ENCODE results near the gene CSK. TPM values are rescaled to one million over a fixed set of nuclear protein-coding genes. Genes with fewer than 3 reads are reported as not detected.
"Not testable (repeated sequence)": the region's sequence is repeated elsewhere in the genome, so short reads cannot be mapped to it uniquely, and the experiment has no call there.

Gene CSK
- 461 and 477 TPM in 2 replicates for total RNA-seq

DNA sequence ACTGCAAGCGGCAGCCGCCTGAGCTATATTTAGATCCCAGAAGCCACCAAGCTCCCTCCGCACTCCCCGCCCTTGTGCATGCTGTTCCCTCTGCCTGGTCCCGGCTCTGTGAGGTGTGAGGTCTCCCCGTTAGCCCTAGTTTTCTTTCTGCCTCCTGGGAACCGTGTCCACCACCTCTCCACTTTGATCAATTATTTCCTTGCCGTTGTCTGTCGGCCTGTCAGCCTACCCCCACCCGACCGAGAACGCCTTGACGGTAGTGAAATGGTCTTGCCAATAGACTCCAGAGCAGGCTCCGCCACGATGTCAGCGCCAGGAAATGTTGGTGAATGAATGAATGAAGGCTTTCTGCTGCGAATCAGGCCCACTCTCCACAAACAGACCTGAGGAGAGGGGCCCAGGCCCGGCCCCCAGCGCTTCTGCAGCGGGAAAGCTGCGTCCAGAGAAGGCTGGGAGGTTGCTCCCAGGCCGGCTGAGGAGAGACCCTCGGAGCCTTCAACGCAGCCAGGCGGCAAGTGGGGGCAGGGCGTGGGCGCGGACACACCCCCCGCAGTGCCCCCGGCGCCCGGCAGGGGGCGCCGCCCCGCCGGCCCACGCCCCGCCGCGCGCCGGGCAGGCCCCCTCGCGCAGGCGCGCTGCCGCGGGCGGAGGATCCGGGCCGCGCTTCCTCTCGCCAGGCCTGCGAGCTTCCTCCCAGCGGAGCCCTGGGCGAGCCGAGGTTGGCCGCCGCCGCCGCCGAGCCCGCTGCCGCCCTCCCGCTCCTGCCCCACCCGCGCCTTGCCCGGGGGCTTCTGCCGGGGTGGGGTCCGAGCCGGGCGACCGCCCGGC, at the start of gene CSK:
CSK (plus strand) TSS at position 650 of the 828 bp plus-strand sequence. CDS start 16,218 bp downstream, outside the sequence.
- intact Hi-C loops (cut with micrococcal nuclease), result loop anchor here (1.0 to 10.0 kb wide), 6 partner anchors 10 to 843 kb away; partner anchors contain the start of genes COX5A, SEMA7A, SNUPN and UBL7

DNA sequence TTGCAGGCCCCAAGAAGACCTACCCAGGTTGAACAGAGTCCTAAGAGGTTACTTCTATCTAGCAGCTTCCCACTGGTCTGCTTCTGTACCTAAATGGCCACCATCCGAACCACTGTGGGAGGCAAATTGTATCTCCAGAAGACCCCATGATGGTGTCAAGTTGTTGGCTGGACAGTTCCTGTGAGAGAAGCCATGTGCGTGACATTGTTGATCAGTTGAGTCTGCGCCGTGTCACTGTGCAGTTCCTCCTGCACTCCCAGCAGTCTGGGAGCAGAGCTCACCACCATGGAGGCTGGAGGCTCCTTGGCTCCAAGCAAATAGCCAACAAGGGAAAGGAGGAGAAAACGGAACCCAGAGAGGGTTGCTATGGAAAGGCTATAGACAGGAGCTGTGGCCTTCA, 49.0 kb upstream of the CSK start:
- intact Hi-C loops (cut with micrococcal nuclease), result no loop called here

DNA sequence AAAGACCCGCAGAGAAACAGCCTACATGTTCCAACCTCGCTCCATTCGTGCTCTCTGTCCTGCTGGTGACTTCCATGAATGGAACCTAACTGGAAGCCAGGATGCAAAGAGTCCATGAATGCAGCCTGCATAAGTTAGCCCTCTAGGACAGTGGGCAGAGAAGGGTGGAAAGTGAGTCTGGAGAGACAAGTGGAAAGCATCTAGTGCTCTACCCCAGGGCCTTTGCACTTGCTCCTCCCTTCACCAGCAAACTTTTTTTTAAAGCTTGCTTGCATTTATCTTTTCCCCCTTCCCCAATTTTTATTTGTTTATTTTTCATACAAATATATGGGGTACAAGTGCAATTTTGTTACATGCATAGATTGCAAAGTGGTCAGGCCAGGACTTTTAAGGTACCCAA, 48.6 kb upstream of the CSK start:
- intact Hi-C loops (cut with micrococcal nuclease), result no loop called here

DNA sequence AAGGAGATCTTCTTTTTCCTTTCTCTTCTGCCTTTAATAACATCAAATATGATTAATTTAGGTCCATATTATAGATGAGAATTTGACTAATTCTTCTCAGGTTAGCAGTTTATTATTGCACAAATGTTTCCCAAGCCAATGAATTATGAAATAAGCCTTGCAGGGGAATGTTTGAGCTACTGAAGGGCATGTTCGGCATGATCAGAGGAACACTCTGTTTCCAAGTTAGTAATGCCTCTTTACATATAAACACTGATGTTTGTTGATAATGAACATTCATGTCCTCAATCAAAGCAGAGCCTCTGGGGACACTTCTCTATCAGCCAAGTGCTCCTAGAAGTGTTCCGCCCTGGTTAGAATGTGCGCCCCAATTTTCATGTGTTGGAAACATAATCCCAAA, 46.6 kb upstream of the CSK start:
- intact Hi-C loops (cut with micrococcal nuclease), result no loop called here

DNA sequence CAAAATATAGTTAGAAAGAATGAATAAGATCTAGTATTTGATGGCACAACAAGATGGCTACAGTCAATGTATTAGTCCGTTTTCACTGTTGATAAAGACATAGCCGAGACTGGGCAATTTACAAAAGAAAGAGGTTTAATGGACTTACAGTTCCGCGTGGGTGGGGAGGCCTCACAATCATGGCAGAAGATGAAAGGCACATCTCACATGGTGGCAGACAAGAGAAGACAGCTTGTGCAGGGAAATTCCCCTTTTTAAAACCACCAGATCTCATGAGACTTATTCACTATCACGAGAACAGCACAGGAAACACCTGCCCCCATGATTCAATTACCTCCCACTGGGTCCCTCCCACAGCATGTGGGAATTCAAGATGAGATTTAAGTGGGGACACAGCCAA, 43.6 kb upstream of the CSK start:
- intact Hi-C loops (cut with micrococcal nuclease), result not testable (repeated sequence)

DNA sequence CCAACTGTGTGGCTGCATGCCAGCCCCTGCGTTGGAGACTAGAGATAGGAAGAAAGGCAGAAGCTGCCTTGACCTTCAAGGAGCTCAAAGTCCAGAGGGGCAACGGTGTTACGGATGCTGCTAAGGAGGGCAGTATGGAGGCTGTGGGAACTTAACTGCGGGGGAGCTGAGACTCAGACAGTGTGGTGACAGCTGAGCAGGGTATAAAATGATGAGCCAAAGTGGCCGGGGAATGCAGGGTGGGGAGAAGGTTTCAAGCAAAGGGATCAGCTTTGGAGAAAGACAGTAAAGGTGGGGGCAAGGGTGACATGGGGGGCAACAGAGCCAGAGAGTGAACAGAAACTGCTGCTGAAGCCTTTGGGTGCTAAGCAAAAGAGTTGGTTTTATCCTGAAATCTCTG, 39.5 kb upstream of the CSK start:
- intact Hi-C loops (cut with micrococcal nuclease), result no loop called here

DNA sequence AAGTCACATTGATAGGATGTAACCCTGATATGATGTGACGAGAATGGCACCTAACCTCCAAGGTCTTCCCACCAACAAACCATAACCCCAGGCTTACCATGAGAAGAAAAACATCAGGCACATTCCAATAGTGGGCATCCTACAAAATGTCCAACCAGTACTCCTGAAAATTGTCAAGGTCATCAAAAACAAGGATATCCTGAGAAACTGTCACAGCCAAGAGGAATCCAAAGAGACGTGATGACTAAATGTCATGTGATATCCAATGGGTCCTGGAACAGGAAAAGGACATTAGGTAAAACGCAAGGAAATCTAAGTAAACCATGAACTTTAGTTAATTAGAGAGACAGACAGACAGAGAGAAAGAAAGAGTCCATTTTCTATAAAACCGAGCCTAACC, 35.5 kb upstream of the CSK start:
- intact Hi-C loops (cut with micrococcal nuclease), result no loop called here

DNA sequence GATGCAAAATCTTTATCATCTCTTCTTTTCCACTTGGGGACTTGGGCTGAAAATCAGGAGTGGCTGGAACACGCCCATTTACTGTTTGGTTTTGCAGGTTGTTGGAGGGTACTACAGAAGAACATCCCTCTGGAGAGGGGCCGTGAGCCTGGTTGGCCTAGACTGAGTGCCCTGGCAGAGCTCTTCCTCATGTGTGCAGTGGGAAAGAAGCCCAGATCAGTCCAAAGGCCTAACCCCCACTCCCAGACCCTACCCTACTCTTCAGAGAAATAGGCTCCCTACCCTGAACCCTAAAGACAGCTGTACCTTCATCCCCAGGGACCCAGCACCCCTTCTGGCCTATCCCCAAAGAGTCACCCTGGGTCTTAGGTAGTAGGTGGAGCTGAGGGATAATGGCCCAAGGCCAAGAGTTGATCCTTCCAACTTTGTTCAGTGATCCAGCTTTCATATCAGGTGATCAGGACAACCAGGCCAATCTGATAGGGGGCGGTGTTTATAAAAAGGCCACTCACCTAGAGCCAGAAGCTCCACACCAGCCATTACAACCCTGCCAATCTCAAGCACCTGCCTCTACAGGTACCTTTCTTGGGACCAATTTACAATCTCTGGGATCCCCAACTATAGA, 33.4 kb upstream of the CSK start, which contains the start of gene CYP1A2:
CYP1A2 (plus strand) TSS at position 524 of the 625 bp plus-strand sequence. CDS start 894 bp downstream, outside the sequence.
- intact Hi-C loops (cut with micrococcal nuclease), result no loop called here

DNA sequence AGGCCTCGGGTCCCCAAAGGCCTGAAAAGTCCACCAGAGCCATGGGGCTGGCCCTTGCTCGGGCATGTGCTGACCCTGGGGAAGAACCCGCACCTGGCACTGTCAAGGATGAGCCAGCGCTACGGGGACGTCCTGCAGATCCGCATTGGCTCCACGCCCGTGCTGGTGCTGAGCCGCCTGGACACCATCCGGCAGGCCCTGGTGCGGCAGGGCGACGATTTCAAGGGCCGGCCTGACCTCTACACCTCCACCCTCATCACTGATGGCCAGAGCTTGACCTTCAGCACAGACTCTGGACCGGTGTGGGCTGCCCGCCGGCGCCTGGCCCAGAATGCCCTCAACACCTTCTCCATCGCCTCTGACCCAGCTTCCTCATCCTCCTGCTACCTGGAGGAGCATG, 32.0 kb upstream of the CSK start:
- intact Hi-C loops (cut with micrococcal nuclease), result no loop called here

DNA sequence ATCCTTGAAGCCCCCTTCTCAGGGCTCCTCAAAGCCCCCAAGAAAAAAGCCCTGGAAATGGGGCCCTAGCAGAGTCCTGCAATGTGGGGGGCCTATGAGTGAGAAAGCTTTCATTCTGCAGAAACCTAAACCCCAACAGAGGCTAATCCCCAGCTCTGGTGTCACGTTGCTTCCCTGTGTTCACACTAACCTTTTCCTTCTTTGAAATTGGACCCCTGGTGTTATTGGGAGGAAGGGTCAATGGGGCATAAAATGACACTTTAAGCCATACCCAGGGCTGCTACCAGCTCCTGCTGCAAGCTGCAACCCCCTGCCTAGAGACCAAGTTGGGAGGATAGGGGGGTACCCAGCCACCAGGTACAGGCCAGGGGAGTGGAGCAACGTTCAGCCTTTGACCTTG, 31.1 kb upstream of the CSK start:
- intact Hi-C loops (cut with micrococcal nuclease), result no loop called here

DNA sequence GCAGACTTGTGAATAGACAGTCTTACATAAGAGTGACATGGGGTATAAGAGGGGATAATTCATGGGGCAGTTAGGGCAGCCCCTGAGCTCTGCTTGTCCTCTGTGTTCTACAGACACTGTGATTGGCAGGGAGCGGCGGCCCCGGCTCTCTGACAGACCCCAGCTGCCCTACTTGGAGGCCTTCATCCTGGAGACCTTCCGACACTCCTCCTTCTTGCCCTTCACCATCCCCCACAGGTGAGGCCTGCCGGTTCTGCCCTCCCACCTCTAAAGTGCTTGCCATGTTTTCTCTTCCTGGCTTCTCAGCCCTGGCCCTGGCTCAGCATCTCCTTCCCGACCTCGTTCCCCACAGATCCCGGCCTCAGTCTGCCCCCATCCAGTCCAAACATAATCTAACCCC, 29.9 kb upstream of the CSK start:
- intact Hi-C loops (cut with micrococcal nuclease), result no loop called here

DNA sequence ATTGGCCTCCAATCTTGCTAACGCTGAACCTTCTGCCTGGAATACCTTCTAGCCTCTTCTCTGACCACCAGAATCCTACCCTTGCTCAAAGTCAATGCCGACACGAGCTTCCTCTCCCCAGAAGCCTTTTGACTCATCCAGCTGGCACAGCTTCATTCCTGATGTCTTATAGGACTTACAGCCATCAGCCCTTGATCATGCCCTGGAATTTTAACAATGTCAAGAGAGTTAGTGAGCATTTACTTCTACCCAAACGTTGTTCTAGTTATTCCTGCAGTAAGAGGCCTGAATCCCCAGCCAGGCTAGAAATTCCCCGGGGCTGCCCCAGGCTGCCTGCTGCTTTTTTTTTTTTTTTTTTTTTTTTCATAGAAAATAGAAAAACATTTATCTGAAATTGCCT, 29.3 kb upstream of the CSK start:
- intact Hi-C loops (cut with micrococcal nuclease), result no loop called here

DNA sequence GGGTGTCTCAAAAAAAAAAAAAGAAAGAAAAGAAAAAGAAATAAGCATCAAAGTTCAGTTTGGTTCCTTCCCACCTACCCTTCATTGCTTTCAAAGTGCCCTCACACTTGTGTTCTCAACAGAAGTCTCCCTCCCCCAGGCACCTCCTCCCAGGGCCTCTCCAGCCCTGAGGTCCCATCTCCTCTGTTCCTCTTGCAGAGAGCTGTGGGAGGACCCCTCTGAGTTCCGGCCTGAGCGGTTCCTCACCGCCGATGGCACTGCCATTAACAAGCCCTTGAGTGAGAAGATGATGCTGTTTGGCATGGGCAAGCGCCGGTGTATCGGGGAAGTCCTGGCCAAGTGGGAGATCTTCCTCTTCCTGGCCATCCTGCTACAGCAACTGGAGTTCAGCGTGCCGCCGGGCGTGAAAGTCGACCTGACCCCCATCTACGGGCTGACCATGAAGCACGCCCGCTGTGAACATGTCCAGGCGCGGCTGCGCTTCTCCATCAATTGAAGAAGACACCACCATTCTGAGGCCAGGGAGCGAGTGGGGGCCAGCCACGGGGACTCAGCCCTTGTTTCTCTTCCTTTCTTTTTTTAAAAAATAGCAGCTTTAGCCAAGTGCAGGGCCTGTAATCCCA, 27.2 kb upstream of the CSK start:
- intact Hi-C loops (cut with micrococcal nuclease), result no loop called here

DNA sequence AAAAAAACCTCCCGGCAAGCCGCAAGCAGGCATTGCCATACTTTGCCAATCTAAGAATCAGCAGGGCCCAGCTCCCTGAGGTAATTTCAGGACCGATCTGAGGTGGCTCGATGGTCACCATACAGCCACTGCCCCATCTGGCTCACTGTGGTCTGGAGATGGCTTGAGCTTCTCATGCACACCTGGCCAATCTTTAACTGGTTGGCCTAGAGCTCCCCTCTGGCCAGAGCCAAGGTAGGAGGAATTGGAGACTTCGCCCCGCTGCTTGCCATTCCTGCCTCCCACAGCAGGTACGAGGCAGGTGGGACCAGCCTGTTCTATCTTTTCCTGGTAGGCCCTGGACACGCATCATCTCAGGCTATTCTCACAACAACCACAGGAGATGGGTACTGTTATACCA, 23.1 kb upstream of the CSK start:
- intact Hi-C loops (cut with micrococcal nuclease), result no loop called here

DNA sequence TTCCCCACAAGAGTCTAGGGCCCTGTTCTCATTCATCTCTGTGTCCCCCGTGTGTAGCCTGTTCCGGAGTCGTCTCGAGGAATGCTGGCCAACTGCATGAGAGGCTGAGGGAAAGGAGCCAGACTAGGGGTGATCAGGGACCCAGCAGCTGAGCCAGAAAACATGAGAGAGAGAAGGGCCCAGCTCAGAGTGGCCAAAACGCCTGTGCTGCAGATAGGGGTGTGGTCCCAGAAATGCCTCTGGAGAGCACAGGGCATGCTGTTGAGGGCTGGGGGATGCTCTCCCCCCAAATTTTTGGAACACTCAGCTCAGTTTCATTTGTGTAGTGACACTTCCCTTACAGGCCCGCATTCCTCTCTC, 19.1 kb upstream of the CSK start:
- intact Hi-C loops (cut with micrococcal nuclease), result no loop called here

DNA sequence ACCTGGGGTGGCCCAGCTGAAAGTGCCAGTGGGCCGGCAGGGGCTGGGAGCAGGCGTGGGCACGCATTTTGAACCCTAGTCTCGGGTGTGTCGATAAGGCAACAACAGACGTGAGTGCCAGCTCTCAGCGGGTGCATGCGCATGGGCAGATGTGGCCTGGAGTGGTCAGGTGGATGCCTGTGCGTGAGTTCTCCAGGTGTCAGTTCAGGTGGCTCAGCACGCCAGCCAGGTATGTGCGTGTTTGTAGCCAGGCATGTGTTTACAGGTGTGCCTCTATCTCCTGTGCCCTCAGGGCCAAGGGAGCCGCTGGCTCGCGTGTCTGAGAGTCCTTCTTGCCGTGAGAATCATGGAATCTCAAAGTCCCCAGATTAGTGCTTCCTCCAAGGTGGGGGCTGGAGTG, 18.5 kb upstream of the CSK start:
- intact Hi-C loops (cut with micrococcal nuclease), result no loop called here

DNA sequence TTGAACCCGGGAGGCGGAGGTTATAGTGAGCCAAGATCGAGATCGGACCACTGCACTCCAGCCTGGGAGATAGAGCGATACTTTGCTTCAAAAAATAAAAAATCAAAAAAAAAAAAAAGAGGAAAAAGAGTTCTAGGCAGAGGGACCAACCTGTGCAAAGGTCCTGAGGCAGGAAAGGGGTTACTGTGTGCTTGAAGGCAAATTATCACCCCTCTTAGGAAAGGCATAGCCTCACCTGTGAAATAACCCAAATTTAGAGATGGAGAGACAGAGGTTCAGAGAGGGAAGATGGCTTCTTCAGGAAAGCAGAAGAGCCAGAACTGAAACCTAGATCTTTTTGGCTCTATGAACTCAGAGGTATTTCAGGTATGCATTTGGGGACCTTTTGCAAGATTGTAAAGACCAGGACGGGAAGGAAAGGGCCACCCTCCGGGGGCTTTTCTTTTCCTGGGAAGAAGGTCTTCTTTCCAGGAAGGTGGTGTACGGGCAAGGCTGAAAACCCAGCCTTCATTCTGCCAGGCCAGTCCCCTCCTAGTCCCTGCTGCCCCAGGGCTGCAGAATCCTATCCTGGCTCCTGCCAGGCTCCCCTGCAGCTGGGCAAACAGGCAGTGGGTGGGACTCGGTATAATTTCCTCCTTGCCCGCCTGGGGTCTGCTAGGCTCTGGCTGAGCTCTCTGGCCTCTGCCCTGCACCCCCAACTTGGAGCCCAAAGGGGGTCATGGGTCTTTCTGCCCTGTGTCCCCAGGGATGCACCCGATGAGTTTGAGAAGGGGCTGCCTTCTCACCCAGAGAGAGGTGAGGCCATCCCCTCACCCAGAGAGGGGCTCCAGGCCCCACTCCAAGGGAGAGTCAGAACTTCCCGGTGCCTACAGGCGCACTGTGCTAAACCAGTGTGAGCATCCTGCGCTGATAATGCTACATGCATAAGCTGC, 14.4 kb upstream of the CSK start:
- intact Hi-C loops (cut with micrococcal nuclease), result loop anchor here (2.0 kb wide), 2 partner anchors 43 to 71 kb away; partner anchors contain the start of genes CYP1A1 and EDC3

DNA sequence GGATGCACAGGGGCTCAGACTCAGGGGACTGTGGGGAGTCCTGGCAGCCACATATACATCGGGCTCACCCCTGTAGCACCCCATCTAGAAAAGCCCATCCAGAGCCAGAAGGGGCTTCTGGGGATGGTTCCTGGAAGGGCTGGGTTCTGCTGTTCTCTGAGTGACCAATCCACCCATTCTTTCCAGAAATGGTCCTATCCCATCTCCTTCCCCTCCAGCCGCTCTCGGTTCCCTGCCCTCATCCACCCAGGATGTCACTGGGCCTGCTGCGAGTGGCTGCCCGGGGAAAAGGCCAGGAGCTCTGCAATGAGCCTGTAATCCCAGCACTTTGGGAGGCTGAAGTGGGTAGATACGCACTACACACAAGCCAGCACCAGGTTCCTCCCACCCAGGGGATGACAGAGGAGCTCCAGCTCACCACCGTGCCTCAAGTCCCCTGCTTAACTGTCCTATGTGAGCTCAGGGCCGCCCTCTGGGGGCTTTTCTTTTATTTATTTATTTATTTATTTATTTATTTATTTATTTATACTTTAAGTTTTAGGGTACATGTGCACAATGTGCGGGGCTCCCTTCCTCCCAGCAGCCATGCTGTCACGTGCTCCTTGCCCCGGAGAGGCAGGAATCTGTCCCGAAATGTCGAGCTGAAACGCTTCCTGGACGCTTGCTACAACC, 13.6 kb upstream of the CSK start:
- intact Hi-C loops (cut with micrococcal nuclease), result loop anchor here (2.0 kb wide), 2 partner anchors 43 to 71 kb away; partner anchors contain the start of genes CYP1A1 and EDC3

DNA sequence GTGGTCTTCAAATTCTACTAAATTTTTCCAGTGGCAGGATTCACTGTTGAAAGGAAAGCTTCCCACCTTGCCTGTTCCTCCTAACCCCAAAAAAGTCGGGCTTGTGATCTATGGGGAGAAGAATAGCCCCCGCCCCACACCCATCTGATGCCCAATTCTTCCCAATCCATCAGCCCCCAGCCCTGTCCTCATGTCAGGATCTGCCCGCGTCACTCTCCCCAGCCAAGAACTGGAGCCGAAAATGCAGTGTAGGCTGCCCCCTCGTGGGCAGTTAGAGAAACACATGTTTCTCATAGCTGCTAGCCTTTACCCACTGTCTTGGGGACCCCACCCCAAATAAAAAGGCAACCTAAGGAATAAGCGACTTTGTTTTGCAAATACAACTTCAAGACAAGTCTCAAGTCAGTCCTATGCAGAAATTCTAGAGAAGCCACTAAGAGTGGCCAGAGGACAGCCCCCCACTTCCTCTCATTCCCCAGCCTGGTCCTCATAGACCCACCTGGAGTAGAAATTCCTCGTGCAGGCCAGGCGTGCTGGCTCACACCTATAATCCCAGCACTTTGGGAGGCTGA, 13.0 kb upstream of the CSK start:
- intact Hi-C loops (cut with micrococcal nuclease), result loop anchor here (1.0 to 2.0 kb wide), 3 partner anchors 44 to 134 kb away; partner anchors contain the start of genes CYP1A1 and EDC3

DNA sequence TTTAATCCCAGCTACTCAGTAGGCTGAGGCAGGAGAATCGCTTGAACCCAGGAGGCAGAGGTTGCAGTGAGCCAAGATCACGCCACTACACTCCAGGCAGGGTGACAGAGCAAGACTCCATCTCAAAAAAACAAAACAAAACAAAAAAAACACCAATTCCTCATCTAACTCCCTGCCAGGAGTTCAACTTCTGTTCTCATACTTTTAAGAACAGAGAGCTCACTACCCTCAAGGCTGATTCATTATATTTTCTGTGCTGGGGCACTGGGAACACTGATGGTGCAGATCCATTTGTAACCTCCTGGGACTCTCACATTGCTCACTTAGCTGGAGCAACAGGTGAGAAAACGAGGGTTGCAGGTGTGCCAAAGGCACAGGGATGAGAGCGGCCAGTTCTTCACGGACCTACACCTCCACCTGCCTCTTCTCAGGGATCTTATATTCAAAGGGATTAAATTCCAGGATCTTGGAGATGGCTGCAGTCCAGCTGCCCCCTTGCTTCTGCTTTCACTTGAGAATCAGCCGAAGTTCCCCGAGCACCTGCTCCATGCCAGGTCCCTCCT, 12.3 kb upstream of the CSK start:
- intact Hi-C loops (cut with micrococcal nuclease), result loop anchor here (1.0 to 2.0 kb wide), 3 partner anchors 45 to 134 kb away; partner anchors contain the start of genes CYP1A1 and EDC3
